H1 (cell line): ENCODE measurements around the gene INF2. TPM values are rescaled to one million over a fixed set of nuclear protein-coding genes. Genes with fewer than 3 reads are reported as not detected.

Experiments used
- CTCF ChIP-seq, 3 experiments: IDR thresholded peaks; 1 replicate in 2 of 3; 2 replicates in 1 of 3; pipeline versions ENCODE4 v1.5.1 to v1.6.1; 2011; ENCODE audit warnings: low read length in 3 of 3, mild to moderate bottlenecking in 3 of 3, inconsistent platforms in 2 of 3, low read depth in 1 of 3, moderate library complexity in 1 of 3; ENCODE audit not compliant: insufficient read depth in 1 of 3; ENCODE audit errors: control extremely low read depth in 1 of 3
- MAFK ChIP-seq: IDR thresholded peaks from 2 replicates; pipeline ENCODE4 v1.6.1; 2012; ENCODE audit warnings: low read depth, mild to moderate bottlenecking, improper control_type of control experiment, low read length
- polyA plus RNA-seq, 7 experiments: library from polyadenylated mRNA; depleted of rRNA in 3 of 7; stranded (reverse) in 5 of 7; unstranded in 2 of 7; fragments of >200 nt in 5 of 7; fragments of 200-250 nt in 2 of 7; gene quantifications; 1 replicate in 5 of 7; 2 replicates in 1 of 7; 4 replicates in 1 of 7; pipeline versions ENCODE4 v1.2.1 to v1.2.3, GENCODE V29; 2011 to 2013; ENCODE audit warnings: missing spikeins in 2 of 7, mixed read lengths in 2 of 7
- total RNA-seq: library from RNA; stranded (reverse); fragmentation: NEBNext Ultra II Directional; extraction: Animal tissue kit (Norgen Biotek cat#: 25700); gene quantifications from 2 replicates; pipeline ENCODE4 v1.2.1, GENCODE V29; 2021

INF2 gene
- total and polyA plus RNA-seq, 2 of the 8 experiments (the other 6 are each of a cell fraction or from before 2014, with no cell fraction given): 29.1 to 59.5 TPM

- no peak for TF ChIP-seq CTCF (IDR thresholded peaks at IDR 0.05; ENCODE audit: control extremely low read depth in 1 of 3, insufficient read depth in 1 of 3, low read depth in 1 of 3, low read length in 3 of 3)
- no peak for TF ChIP-seq MAFK
Measured at GRCh38 chr14:104746934-104747481, 57.6 kb downstream of the INF2 start (continued).
